A549 (cell line): ENCODE measurements around the gene TRPV4. TPM values are rescaled to one million over a fixed set of nuclear protein-coding genes. Genes with fewer than 3 reads are reported as not detected.
A peak's percentile ranks its signal among the peaks of the same experiment; 100 is the strongest.

Source experiments
- ATAC-seq, 2 experiments: fragments of 200-7000 bp in 1 of 2; fragments of >200 bp in 1 of 2; cut with Nextera tagmentation in 1 of 2; cut with Tn5 transposase in 1 of 2; 3 replicates each; pipeline versions ENCODE4 v1.8.0 to v1.9.1; 2018 to 2020; ENCODE audit warnings: mild to moderate bottlenecking in 1 of 2, moderate library complexity in 1 of 2
- CTCF ChIA-PET: fragments of 300-600 bp; sonication (Branson Sonifier 250); formaldehyde crosslinking; extraction: SDS; loops from one replicate; lab custom pipeline; 2021; ENCODE audit warnings: antibody characterized with exemption, inconsistent platforms; lab: Yijun Ruan, JAX
- POLR2A ChIA-PET: fragments of 350-600 bp; formaldehyde crosslinking; extraction: SDS; loops from one replicate; lab custom pipeline; 2021; ENCODE audit warnings: antibody characterized with exemption, inconsistent platforms; lab: Yijun Ruan, JAX
- DNase-seq, 2 experiments: peaks; one replicate each; pipeline versions ENCODE4 v3.0.0 to v3.0.0-alpha.2; 2011 to 2016; ENCODE audit warnings: low read depth in 1 of 2, low spot score in 1 of 2
- FAIRE-seq: peaks from 2 replicates; lab custom pipeline; 2011; peaks lifted over from hg19 to GRCh38; lab: Jason Lieb, UNC
- H3K27ac ChIP-seq, 2 experiments: fragments of >200 bp; sonication (Bioruptor Twin); formaldehyde crosslinking; 3 replicates each; pipeline ENCODE4 v1.5.1; 2016 to 2017
- H3K4me1 ChIP-seq: fragments of >200 bp; sonication (Bioruptor Twin); formaldehyde crosslinking; 3 replicates; pipeline ENCODE4 v1.6.1; 2016
- H3K4me2 ChIP-seq: fragments of >200 bp; sonication (Bioruptor Twin); formaldehyde crosslinking; 3 replicates; pipeline ENCODE4 v1.6.1; 2016
- H3K4me3 ChIP-seq: fragments of >200 bp; sonication (Bioruptor Twin); formaldehyde crosslinking; 3 replicates; pipeline ENCODE4 v1.5.1; 2016
- H3K9me3 ChIP-seq: fragments of >200 bp; sonication (Bioruptor Twin); formaldehyde crosslinking; 3 replicates; pipeline ENCODE4 v1.6.1; 2016
- CBX8 ChIP-seq: fragments of 200-600 bp; sonication (generic); IDR thresholded peaks from 2 replicates; pipeline ENCODE4 v1.6.1; 2016
- CEBPB ChIP-seq, 2 experiments: fragments of >200 bp in 1 of 2; sonication (Bioruptor Twin) in 1 of 2; formaldehyde crosslinking in 1 of 2; IDR thresholded peaks; 2 replicates each; pipeline ENCODE4 v1.6.1; 2012 to 2016
- EHF ChIP-seq: fragments of 250-450 bp; sonication (Bioruptor Pico); IDR thresholded peaks from 2 replicates; pipeline ENCODE4 v1.5.0; 2020; ENCODE audit warnings: mild to moderate bottlenecking
- ELK1 ChIP-seq: fragments of 150-350 bp; IDR thresholded peaks from 2 replicates; pipeline ENCODE4 v1.6.1; 2014; ENCODE audit warnings: low read depth, mild to moderate bottlenecking, low read length
- ESRRA ChIP-seq: fragments of 150-350 bp; IDR thresholded peaks from 2 replicates; pipeline ENCODE4 v1.6.1; 2014; ENCODE audit warnings: mild to moderate bottlenecking, low read length, borderline replicate concordance
- FOXS1 ChIP-seq: fragments of 250-450 bp; sonication (Bioruptor Pico); IDR thresholded peaks from 2 replicates; pipeline ENCODE4 v1.5.0; 2020; ENCODE audit warnings: mild to moderate bottlenecking, moderate library complexity
- HDAC2 ChIP-seq: fragments of 200-600 bp; sonication (generic); IDR thresholded peaks from 2 replicates; pipeline ENCODE4 v1.6.1; 2016
- HES2 ChIP-seq: fragments of >200 bp; sonication (Bioruptor Twin); formaldehyde crosslinking; IDR thresholded peaks from 2 replicates; pipeline ENCODE4 v1.6.1; 2016
- HEYL ChIP-seq: fragments of 250-450 bp; sonication (Bioruptor Pico); IDR thresholded peaks from 2 replicates; pipeline ENCODE4 v1.8.0; 2021; ENCODE audit warnings: mild to moderate bottlenecking, moderate library complexity
- JUNB ChIP-seq: fragments of >200 bp; sonication (Bioruptor Twin); formaldehyde crosslinking; IDR thresholded peaks from 2 replicates; pipeline ENCODE4 v1.6.1; 2016
- KDM5A ChIP-seq: fragments of 200-600 bp; sonication (generic); IDR thresholded peaks from 2 replicates; pipeline ENCODE4 v1.6.1; 2016; ENCODE audit warnings: antibody characterized with exemption, mild to moderate bottlenecking
- MAFK ChIP-seq: fragments of 450-650 bp; IDR thresholded peaks from 2 replicates; pipeline ENCODE4 v1.6.1; 2014; ENCODE audit not compliant: partially characterized antibody
- MAZ ChIP-seq: fragments of 150-350 bp; IDR thresholded peaks from 2 replicates; pipeline ENCODE4 v1.6.1; 2014; ENCODE audit warnings: antibody characterized with exemption, low read depth, low read length, borderline replicate concordance
- NPAS2 ChIP-seq: fragments of 250-450 bp; sonication (Bioruptor Pico); IDR thresholded peaks from 2 replicates; pipeline ENCODE4 v1.8.0; 2022; ENCODE audit warnings: mild to moderate bottlenecking, moderate library complexity, borderline replicate concordance
- NR3C1 ChIP-seq: fragments of >200 bp; sonication (Bioruptor Twin); formaldehyde crosslinking; IDR thresholded peaks from 3 replicates; pipeline ENCODE4 v1.6.1; 2017
- RARB ChIP-seq: fragments of 250-450 bp; sonication (Bioruptor Pico); IDR thresholded peaks from 2 replicates; pipeline ENCODE4 v1.8.0; 2021; ENCODE audit warnings: mild to moderate bottlenecking, moderate library complexity
- REST ChIP-seq: fragments of 200-600 bp; sonication (generic); IDR thresholded peaks from 2 replicates; pipeline ENCODE4 v1.6.1; 2016; ENCODE audit warnings: antibody characterized with exemption, mild to moderate bottlenecking, moderate library complexity
- SREBF2 ChIP-seq: fragments of 450-650 bp; IDR thresholded peaks from 2 replicates; pipeline ENCODE4 v1.6.1; 2014; ENCODE audit warnings: mild to moderate bottlenecking, moderate library complexity
- ZFP36 ChIP-seq: fragments of 450-650 bp; IDR thresholded peaks from 2 replicates; pipeline ENCODE4 v1.6.1; 2014; ENCODE audit warnings: borderline replicate concordance; ENCODE audit not compliant: partially characterized antibody
- ZSCAN20 ChIP-seq: fragments of 250-450 bp; sonication (Bioruptor Pico); IDR thresholded peaks from 2 replicates; pipeline ENCODE4 v1.8.0; 2022; ENCODE audit warnings: mild to moderate bottlenecking, moderate library complexity
- WGBS: methylation state at CpG from one replicate; pipeline ENCODE4 v1.1.6; 2017; ENCODE audit errors: missing lambda C conversion rate; 5-methylcytosine and 5-hydroxymethylcytosine counted together
- polyA plus RNA-seq, 4 experiments: library from polyadenylated mRNA; depleted of rRNA in 3 of 4; stranded (reverse); fragments of >200 nt; fragmentation: RNase III in 1 of 4; extraction: RNeasy Plus Mini Kit Qiagen cat#74134 plus additional on column Dnase treatment in 1 of 4; gene quantifications; 2 replicates in 3 of 4; 3 replicates in 1 of 4; pipeline ENCODE4 v1.2.3, GENCODE V29; 2011 to 2017
- TF ChIP-seq, protein P1 (sequence below): IDR thresholded peaks from 2 replicates; pipeline ENCODE4 v1.6.1; 2012; ENCODE audit warnings: low read depth, borderline replicate concordance
- TF ChIP-seq, protein P2 (sequence below): fragments of 250-450 bp; sonication (Bioruptor Pico); IDR thresholded peaks from 2 replicates; pipeline ENCODE4 v1.5.0; 2021; ENCODE audit warnings: mild to moderate bottlenecking, moderate library complexity, borderline replicate concordance

The TRPV4 gene
- polyA plus RNA-seq, 2 of the 4 experiments (the other 2 are of a cell fraction) = 0.15 to 0.37 TPM

- peak in 1 of 2 experiments; percentile 5; a peak in 1 of 6 replicates for ATAC-seq
- H3K4me2 ChIP-seq = no peak overlapping the region
- no peak for FAIRE-seq
- no peak for DNase-seq
- TF ChIP-seq MAFK (no peak), NR3C1 (no peak), CEBPB (IDR thresholded peaks at IDR 0.05) (no peak), FOXS1 (CRISPR knock-in tag) (no peak)
- TF ChIP-seq, all 56 proteins: peak for 0
- H3K4me1 ChIP-seq = peaks cover 11% of the 10 kb centered on the region
- ChIA-PET POLR2A (no interaction called here), CTCF (interaction anchor here (1.1 to 10.8 kb wide), 5 partner anchors 8 to 234 kb away, joined by 3 to 86 read pairs (median 15); no protein-coding TSS in a partner anchor)
- no peak overlapping the region for H3K4me3 ChIP-seq
- no peaks in the 10 kb centered on the region for H3K9me3 ChIP-seq
- no peak overlapping the region for H3K27ac ChIP-seq
- 73% methylated on average over 6 of the region's 6 CpGs for WGBS
Observed at GRCh38 chr12:109831365-109831764, 1.8 kb downstream of the TRPV4 start.

GRCh38 chr12:109830718-109831117 is 2.5 kb downstream of the TRPV4 start:
- POLR2A ChIA-PET = no interaction called here
- no peak for TF ChIP-seq ESRRA
- TF ChIP-seq ZSCAN20 (CRISPR knock-in tag) = no peak
- no peak for TF ChIP-seq HDAC2
- no peak for TF ChIP-seq KDM5A
- no peak for TF ChIP-seq EHF (CRISPR knock-in tag)
- TF ChIP-seq HEYL (CRISPR knock-in tag) = no peak
- TF ChIP-seq ELK1 = no peak
- TF ChIP-seq REST = no peak
- TF ChIP-seq MAZ = no peak
- 58% methylated on average over 2 of the region's 2 CpGs for WGBS

GRCh38 chr12:109830267-109830666 is 2.9 kb downstream of the TRPV4 start:
- ChIA-PET POLR2A (no interaction called here), CTCF (interaction anchor here (0.6 to 10.8 kb wide), 6 partner anchors 12 to 247 kb away, joined by 3 to 86 read pairs (median 14); no protein-coding TSS in a partner anchor)
- Histone ChIP-seq H3K4me2 (no peak overlapping the region), H3K27ac (no peak overlapping the region), H3K4me3 (no peak overlapping the region), H3K9me3 (no peaks in the 10 kb centered on the region), H3K4me1 (peaks cover 11% of the 10 kb centered on the region)
- FAIRE-seq = no peak
- no peak for ATAC-seq
- WGBS = 62% methylated on average over 2 of the region's 2 CpGs
- DNase-seq = no peak
- TF ChIP-seq JUNB (no peak), HES2 (no peak), CBX8 (no peak), NPAS2 (CRISPR knock-in tag) (no peak), CEBPB (IDR thresholded peaks at IDR 0.05) (no peak), ZFP36 (no peak), MAFK (no peak), HDAC2 (no peak), HEYL (CRISPR knock-in tag) (no peak), SREBF2 (no peak), RARB (no peak)
- TF ChIP-seq, protein P1, sequence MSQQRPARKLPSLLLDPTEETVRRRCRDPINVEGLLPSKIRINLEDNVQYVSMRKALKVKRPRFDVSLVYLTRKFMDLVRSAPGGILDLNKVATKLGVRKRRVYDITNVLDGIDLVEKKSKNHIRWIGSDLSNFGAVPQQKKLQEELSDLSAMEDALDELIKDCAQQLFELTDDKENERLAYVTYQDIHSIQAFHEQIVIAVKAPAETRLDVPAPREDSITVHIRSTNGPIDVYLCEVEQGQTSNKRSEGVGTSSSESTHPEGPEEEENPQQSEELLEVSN = no peak
- TF ChIP-seq, protein P2, sequence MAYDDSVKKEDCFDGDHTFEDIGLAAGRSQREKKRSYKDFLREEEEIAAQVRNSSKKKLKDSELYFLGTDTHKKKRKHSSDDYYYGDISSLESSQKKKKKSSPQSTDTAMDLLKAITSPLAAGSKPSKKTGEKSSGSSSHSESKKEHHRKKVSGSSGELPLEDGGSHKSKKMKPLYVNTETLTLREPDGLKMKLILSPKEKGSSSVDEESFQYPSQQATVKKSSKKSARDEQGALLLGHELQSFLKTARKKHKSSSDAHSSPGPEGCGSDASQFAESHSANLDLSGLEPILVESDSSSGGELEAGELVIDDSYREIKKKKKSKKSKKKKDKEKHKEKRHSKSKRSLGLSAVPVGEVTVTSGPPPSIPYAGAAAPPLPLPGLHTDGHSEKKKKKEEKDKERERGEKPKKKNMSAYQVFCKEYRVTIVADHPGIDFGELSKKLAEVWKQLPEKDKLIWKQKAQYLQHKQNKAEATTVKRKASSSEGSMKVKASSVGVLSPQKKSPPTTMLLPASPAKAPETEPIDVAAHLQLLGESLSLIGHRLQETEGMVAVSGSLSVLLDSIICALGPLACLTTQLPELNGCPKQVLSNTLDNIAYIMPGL (CRISPR knock-in tag) = no peak

More at GRCh38 chr12:109830718-109831117, 2.5 kb downstream of the TRPV4 start:
- no peaks in the 10 kb centered on the region for H3K9me3 ChIP-seq
- peak in 1 of 2 experiments; percentile 21; a peak in 3 of 6 replicates for ATAC-seq
- no peak overlapping the region for H3K4me3 ChIP-seq
- H3K4me2 ChIP-seq = no peak overlapping the region
- peaks cover 11% of the 10 kb centered on the region for H3K4me1 ChIP-seq
- FAIRE-seq = no peak
- CTCF ChIA-PET = interaction anchor here (3.6 to 10.8 kb wide), 4 partner anchors 11 to 25 kb away, joined by 13 to 86 read pairs (median 30); no protein-coding TSS in a partner anchor
- no peak overlapping the region for H3K27ac ChIP-seq
- DNase-seq = no peak
